ENCODE data around the gene FADS2.

FADS2 gene

DNA sequence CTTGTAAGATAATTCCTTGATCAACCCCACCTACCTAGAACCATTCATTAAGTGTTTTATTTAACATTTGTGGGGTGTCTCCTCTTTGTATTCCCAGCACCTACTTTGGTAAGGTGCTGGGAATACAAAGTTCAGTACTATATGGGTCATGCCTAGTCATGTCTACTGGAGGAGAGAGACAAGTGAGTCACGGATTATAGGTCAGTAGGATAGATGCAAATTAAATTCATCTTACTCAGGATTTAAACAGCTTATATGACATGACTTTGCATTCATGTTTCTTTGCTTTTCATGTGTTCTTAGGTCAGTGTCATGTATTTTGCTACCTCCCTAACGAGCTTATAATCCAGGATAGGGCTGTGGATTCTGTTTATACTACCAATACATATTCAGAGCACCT lies 7.9 kb upstream of the FADS2 start (continued):
- TF ChIP-seq, protein P1, sequence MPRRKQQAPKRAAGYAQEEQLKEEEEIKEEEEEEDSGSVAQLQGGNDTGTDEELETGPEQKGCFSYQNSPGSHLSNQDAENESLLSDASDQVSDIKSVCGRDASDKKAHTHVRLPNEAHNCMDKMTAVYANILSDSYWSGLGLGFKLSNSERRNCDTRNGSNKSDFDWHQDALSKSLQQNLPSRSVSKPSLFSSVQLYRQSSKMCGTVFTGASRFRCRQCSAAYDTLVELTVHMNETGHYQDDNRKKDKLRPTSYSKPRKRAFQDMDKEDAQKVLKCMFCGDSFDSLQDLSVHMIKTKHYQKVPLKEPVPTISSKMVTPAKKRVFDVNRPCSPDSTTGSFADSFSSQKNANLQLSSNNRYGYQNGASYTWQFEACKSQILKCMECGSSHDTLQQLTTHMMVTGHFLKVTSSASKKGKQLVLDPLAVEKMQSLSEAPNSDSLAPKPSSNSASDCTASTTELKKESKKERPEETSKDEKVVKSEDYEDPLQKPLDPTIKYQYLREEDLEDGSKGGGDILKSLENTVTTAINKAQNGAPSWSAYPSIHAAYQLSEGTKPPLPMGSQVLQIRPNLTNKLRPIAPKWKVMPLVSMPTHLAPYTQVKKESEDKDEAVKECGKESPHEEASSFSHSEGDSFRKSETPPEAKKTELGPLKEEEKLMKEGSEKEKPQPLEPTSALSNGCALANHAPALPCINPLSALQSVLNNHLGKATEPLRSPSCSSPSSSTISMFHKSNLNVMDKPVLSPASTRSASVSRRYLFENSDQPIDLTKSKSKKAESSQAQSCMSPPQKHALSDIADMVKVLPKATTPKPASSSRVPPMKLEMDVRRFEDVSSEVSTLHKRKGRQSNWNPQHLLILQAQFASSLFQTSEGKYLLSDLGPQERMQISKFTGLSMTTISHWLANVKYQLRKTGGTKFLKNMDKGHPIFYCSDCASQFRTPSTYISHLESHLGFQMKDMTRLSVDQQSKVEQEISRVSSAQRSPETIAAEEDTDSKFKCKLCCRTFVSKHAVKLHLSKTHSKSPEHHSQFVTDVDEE (CRISPR knock-in tag; IDR thresholded peaks at IDR 0.05), result no peak
- TF ChIP-seq TCF4 (CRISPR knock-in tag; IDR thresholded peaks at IDR 0.05; ENCODE audit: borderline replicate concordance), result no peak

DNA sequence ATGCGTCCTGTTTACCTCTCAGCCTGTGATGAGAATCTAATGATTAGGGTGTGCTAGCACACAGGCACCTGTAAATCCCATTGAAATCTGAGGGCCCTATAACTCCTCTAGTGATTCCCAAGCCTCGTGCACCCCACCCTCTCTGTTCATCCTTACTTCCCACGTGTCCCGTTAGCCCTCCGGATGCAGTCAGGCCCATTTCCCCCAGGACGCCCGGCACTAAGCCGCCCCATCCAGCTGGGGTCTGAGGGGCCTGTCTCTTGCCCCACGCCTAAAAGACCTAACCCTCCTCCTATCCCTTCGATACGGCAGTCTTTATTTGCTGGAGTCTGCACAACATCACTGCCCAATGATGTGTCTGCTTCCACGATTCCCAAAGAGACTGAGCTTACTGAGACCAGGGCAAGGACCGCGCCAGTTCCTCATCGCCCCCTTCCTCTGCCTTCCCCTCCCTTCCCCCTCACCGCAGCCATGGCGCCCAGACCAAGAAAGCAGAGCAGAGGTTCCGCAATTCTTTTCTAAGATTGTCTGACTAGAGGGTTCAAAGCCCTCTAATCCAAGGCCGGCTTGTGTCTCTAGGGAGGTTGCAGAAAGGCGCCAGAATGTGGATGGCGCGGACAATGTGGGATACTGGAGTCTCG lies 1.1 kb upstream of the FADS2 start:
- TF ChIP-seq ZNF70 (CRISPR knock-in tag; IDR thresholded peaks at IDR 0.05) (peak; percentile 49; the same call in 1 of the 2 replicates), ZNF565 (CRISPR knock-in tag; conservative IDR thresholded peaks at IDR 0.05; ENCODE audit: low read depth) (no peak)
- ATAC-seq, result no peak

DNA sequence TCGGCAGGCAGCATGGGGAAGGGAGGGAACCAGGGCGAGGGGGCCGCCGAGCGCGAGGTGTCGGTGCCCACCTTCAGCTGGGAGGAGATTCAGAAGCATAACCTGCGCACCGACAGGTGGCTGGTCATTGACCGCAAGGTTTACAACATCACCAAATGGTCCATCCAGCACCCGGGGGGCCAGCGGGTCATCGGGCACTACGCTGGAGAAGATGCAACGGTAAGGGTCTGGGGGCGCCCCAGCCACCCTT lies 204 bp downstream of the FADS2 start:
- no peak for ATAC-seq
- TF ChIP-seq TOX (CRISPR knock-in tag; IDR thresholded peaks at IDR 0.05; ENCODE audit: borderline replicate concordance), result no peak
- TF ChIP-seq ARNTL (CRISPR knock-in tag; IDR thresholded peaks at IDR 0.05; ENCODE audit: borderline replicate concordance, low read depth), result no peak
- TF ChIP-seq, protein P2, sequence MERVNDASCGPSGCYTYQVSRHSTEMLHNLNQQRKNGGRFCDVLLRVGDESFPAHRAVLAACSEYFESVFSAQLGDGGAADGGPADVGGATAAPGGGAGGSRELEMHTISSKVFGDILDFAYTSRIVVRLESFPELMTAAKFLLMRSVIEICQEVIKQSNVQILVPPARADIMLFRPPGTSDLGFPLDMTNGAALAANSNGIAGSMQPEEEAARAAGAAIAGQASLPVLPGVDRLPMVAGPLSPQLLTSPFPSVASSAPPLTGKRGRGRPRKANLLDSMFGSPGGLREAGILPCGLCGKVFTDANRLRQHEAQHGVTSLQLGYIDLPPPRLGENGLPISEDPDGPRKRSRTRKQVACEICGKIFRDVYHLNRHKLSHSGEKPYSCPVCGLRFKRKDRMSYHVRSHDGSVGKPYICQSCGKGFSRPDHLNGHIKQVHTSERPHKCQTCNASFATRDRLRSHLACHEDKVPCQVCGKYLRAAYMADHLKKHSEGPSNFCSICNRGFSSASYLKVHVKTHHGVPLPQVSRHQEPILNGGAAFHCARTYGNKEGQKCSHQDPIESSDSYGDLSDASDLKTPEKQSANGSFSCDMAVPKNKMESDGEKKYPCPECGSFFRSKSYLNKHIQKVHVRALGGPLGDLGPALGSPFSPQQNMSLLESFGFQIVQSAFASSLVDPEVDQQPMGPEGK (CRISPR knock-in tag; IDR thresholded peaks at IDR 0.05; ENCODE audit: borderline replicate concordance), result no peak
- TF ChIP-seq PPARA (CRISPR knock-in tag; IDR thresholded peaks at IDR 0.05; ENCODE audit: borderline replicate concordance), result no peak
- TF ChIP-seq, protein P3, sequence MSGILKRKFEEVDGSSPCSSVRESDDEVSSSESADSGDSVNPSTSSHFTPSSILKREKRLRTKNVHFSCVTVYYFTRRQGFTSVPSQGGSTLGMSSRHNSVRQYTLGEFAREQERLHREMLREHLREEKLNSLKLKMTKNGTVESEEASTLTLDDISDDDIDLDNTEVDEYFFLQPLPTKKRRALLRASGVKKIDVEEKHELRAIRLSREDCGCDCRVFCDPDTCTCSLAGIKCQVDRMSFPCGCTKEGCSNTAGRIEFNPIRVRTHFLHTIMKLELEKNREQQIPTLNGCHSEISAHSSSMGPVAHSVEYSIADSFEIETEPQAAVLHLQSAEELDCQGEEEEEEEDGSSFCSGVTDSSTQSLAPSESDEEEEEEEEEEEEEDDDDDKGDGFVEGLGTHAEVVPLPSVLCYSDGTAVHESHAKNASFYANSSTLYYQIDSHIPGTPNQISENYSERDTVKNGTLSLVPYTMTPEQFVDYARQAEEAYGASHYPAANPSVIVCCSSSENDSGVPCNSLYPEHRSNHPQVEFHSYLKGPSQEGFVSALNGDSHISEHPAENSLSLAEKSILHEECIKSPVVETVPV (CRISPR knock-in tag; IDR thresholded peaks at IDR 0.05), result no peak
- no peak for TF ChIP-seq ZNF8 (CRISPR knock-in tag; IDR thresholded peaks at IDR 0.05)

DNA sequence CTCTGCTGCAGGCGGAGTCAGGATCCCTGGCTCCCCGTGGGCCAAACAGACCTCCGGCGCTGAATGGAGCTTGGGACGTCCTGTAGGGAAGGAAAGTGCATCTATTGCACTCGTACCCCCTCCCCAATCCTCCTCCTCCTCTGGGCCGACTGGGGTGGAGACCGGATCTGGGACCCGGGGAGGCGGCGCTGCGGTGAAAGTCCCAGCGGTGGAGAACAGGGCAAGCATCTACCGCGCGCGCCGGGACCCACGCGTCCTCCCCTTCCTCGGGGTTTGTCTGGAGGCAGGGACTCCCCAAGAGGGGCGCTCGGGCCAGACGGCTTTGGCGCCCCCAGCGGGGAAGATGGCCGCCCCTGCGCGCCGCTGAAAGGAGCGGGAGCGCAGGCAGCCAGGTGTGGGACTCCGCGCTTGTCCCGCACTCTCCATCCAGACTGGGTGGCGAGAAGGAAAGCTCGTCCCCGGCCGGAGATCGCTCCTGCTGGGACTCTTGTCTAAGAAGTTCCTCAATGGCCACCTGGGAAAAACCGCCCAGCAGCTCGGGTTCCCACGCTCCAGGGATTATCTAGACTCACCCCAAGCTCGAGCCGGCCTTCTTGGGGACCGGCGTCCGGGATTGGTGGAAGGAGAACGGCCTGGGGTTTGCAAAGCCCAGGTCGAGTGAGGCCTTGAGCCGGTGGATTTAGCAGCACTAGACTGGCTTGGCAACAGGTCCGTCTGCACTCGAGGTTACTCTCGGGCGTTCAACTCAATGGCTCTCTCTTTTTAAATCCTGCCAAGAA lies 718 bp downstream of the FADS2 start:
- TF ChIP-seq GLIS3 (CRISPR knock-in tag; IDR thresholded peaks at IDR 0.05) (no peak), ESRRG (CRISPR knock-in tag; IDR thresholded peaks at IDR 0.05) (no peak), ZFP30 (CRISPR knock-in tag; IDR thresholded peaks at IDR 0.05) (no peak), CSDC2 (CRISPR knock-in tag; IDR thresholded peaks at IDR 0.05) (no peak), ISL1 (CRISPR knock-in tag; IDR thresholded peaks at IDR 0.05) (no peak)
- TF ChIP-seq, protein P4, sequence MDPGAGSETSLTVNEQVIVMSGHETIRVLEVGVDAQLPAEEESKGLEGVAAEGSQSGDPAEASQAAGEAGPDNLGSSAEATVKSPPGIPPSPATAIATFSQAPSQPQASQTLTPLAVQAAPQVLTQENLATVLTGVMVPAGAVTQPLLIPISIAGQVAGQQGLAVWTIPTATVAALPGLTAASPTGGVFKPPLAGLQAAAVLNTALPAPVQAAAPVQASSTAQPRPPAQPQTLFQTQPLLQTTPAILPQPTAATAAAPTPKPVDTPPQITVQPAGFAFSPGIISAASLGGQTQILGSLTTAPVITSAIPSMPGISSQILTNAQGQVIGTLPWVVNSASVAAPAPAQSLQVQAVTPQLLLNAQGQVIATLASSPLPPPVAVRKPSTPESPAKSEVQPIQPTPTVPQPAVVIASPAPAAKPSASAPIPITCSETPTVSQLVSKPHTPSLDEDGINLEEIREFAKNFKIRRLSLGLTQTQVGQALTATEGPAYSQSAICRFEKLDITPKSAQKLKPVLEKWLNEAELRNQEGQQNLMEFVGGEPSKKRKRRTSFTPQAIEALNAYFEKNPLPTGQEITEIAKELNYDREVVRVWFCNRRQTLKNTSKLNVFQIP (CRISPR knock-in tag; IDR thresholded peaks at IDR 0.05; ENCODE audit: borderline replicate concordance, low read depth), result no peak

DNA sequence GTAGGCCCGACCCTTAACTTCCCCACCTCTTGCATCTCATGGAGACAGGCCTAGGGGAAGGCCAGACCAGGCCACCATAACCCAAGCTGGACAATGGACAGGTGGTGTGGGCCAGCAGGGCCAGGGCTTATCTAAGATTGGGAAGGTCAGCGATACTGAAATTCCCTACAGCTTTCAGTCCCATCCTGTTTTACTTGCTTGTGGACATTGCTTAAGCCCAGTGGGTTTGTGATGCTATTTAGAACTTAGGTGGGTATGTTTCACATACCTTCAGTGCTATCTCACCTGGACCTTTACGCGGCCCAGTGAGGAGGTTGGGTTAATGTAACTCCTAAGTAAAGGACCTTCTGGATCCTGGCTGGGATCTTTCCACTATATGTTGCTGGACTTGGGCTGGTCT lies 1.7 kb downstream of the FADS2 start:
- no peak for TF ChIP-seq ZNF70 (CRISPR knock-in tag; IDR thresholded peaks at IDR 0.05)
- TF ChIP-seq, protein P1 (CRISPR knock-in tag; IDR thresholded peaks at IDR 0.05), result no peak
- TF ChIP-seq ZFP3 (CRISPR knock-in tag; IDR thresholded peaks at IDR 0.05), result no peak
- ATAC-seq, result no peak

More for the DNA sequence above, 718 bp downstream of the FADS2 start:
- peak; percentile 67 for ATAC-seq
